HepG2 (cell line): ENCODE data around the gene FLRT3. TPM values are rescaled to one million over a fixed set of nuclear protein-coding genes. Genes with fewer than 3 reads are reported as not detected.

Source experiments
- ATF2 ChIP-seq: sonication (generic); formaldehyde crosslinking; IDR thresholded peaks from 2 replicates; pipeline ENCODE4 v1.4.0; 2020; ENCODE audit warnings: missing genetic modification reagents
- CREBL2 ChIP-seq: sonication (generic); formaldehyde crosslinking; IDR thresholded peaks from 2 replicates; pipeline ENCODE4 v1.8.1; 2023; ENCODE audit warnings: missing genetic modification reagents, mild to moderate bottlenecking, borderline replicate concordance
- EHMT2 ChIP-seq: fragments of 200-600 bp; sonication (generic); IDR thresholded peaks from 2 replicates; pipeline ENCODE4 v1.7.0; 2017; ENCODE audit warnings: antibody characterized with exemption, low read depth, low read length, borderline replicate concordance
- MED13 ChIP-seq: sonication (generic); formaldehyde crosslinking; IDR thresholded peaks from 2 replicates; pipeline ENCODE4 v1.5.0; 2020; ENCODE audit warnings: missing genetic modification reagents
- RELA ChIP-seq: sonication (generic); formaldehyde crosslinking; IDR thresholded peaks from 2 replicates; pipeline ENCODE4 v1.4.0; 2020; ENCODE audit warnings: missing genetic modification reagents
- SNAPC2 ChIP-seq: sonication (generic); formaldehyde crosslinking; IDR thresholded peaks from 2 replicates; pipeline ENCODE4 v1.8.1; 2022; ENCODE audit warnings: mild to moderate bottlenecking, missing genetic modification reagents
- SOX5 ChIP-seq: IDR thresholded peaks from 2 replicates; pipeline ENCODE4 v1.6.1; 2016; ENCODE audit warnings: borderline replicate concordance
- STAT6 ChIP-seq: sonication (generic); formaldehyde crosslinking; IDR thresholded peaks from 2 replicates; pipeline ENCODE4 v1.4.0; 2020; ENCODE audit warnings: missing genetic modification reagents, mild to moderate bottlenecking, borderline replicate concordance
- TFDP1 ChIP-seq: IDR thresholded peaks from 2 replicates; pipeline ENCODE4 v1.6.1; 2016; ENCODE audit warnings: missing compliant biosample characterization, missing genetic modification reagents, borderline replicate concordance
- TOE1 ChIP-seq: sonication (generic); formaldehyde crosslinking; IDR thresholded peaks from 2 replicates; pipeline ENCODE4 v1.4.0; 2020; ENCODE audit warnings: mild to moderate bottlenecking, missing genetic modification reagents
- ZBTB49 ChIP-seq: sonication (generic); formaldehyde crosslinking; IDR thresholded peaks from 2 replicates; pipeline ENCODE4 v1.4.0; 2020; ENCODE audit warnings: missing genetic modification reagents, borderline replicate concordance
- ZNF142 ChIP-seq: sonication (generic); formaldehyde crosslinking; IDR thresholded peaks from 2 replicates; pipeline ENCODE4 v1.4.0; 2020; ENCODE audit warnings: missing genetic modification reagents
- ZNF160 ChIP-seq: sonication (generic); formaldehyde crosslinking; IDR thresholded peaks from 2 replicates; pipeline ENCODE4 v1.8.0; 2022; ENCODE audit warnings: mild to moderate bottlenecking, inconsistent platforms, missing genetic modification reagents
- ZNF839 ChIP-seq: sonication (generic); formaldehyde crosslinking; IDR thresholded peaks from 2 replicates; pipeline ENCODE4 v1.4.0; 2020; ENCODE audit warnings: missing genetic modification reagents, mild to moderate bottlenecking, borderline replicate concordance
- polyA plus RNA-seq, 8 experiments: library from polyadenylated mRNA; depleted of rRNA in 3 of 8; stranded (reverse) in 7 of 8; unstranded in 1 of 8; fragments of >200 nt; fragmentation: Illumina TruSeq in 4 of 8; extraction: Trizol in 4 of 8; gene quantifications; 2 replicates each; pipeline versions ENCODE4 v1.2.1 to v1.2.3, GENCODE V29; 2011 to 2016; ENCODE audit warnings: low read depth in 4 of 8, missing spikeins in 1 of 8, mixed read lengths in 1 of 8; ENCODE audit not compliant: insufficient read depth in 1 of 8
- total RNA-seq, 5 experiments: library from RNA; depleted of rRNA; stranded (reverse); fragments of >200 nt; fragmentation: Illumina TruSeq; extraction: Trizol; gene quantifications; 2 replicates each; pipeline ENCODE4 v1.2.3, GENCODE V29; 2016; ENCODE audit warnings: low read depth in 1 of 5

FLRT3 gene
- total and polyA plus RNA-seq, 2 of the 13 experiments (the other 11 are each of a cell fraction or from before 2014, with no cell fraction given) = 0.44 to 5.3 TPM

- TF ChIP-seq ZNF160 (no peak), ZBTB49 (CRISPR knock-in tag) (no peak), TFDP1 (CRISPR knock-in tag) (no peak), ZNF142 (CRISPR knock-in tag) (no peak), TOE1 (no peak), MED13 (CRISPR knock-in tag) (no peak), STAT6 (no peak), CREBL2 (no peak), SNAPC2 (CRISPR knock-in tag) (no peak), SOX5 (0 out of 2 replicates have a peak, but pooled peaks have one; percentile 53), ZNF839 (CRISPR knock-in tag) (no peak), ATF2 (CRISPR knock-in tag) (peak; percentile 99), RELA (CRISPR knock-in tag) (no peak), EHMT2 (no peak)
Observed at GRCh38 chr20:14337400-14338171, at the start of gene FLRT3 (continued).
